ENCODE measurements around the gene PPP1R15A.
A peak's percentile ranks its signal among the peaks of the same experiment; 100 is the strongest.
"Not testable (repeated sequence)": the region's sequence is repeated elsewhere in the genome, so short reads cannot be mapped to it uniquely, and the experiment has no call there.

Gene PPP1R15A

DNA sequence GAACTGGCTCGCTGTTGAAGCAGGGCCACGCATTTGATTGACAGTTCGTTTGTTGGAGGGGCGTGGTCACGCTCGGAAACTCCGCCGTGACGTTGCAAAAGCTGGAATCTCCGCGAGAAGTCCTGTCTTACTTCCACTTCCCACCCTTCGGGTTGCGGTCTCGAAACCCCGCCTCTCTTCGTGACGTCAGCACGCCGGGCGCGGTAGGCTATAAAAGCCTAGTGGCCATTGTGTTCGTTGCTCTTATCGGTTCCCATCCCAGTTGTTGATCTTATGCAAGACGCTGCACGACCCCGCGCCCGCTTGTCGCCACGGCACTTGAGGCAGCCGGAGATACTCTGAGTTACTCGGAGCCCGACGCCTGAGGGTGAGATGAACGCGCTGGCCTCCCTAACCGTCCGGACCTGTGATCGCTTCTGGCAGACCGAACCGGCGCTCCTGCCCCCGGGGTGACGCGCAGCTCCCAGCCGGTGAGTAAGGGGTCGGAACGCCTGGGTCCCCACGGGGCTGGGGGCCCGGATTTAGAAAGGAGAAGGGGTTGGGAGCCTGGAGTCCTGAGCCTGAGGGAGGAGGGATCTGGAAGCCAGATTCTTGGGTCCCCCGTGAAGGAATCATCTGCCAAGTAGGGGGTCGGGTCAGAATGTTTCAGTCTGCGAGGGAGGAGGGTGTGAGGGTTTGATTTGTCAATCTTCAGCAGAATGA, at the start of gene PPP1R15A:
Gene PPP1R15A (plus strand): TSS at position 240 of the 702 bp plus-strand sequence. CDS start 813 bp downstream, outside the sequence.
- peak; percentile 92 to 94 for DNase-seq

GRCh38 chr19:48822514-48822913, 49.7 kb upstream of the PPP1R15A start:
- DNase-seq = no peak

- DNase-seq = no peak
Measured at GRCh38 chr19:48826606-48827020, 45.6 kb upstream of the PPP1R15A start.

DNA sequence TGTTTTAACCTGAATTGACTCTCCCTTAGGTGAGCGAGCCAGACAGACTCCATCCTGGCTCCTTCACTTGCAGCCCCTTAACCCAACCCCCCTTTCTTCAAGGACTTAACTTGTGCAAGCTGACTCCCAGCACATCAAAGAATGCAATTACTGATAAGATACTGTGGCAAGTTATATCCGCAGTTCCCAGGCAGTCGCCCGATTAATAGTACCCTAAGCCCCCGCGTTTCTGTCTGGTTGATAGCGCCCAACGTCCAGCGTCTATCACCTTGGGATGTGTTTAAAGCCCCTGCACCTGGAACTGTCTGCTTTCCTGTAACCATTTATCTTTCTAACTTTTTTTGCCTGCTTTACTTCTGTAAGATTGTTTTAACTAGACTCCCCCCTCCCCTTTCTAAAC, 42.1 kb upstream of the PPP1R15A start:
- DNase-seq = no peak

- DNase-seq = no peak
Measured at GRCh38 chr19:48830965-48831364, 41.3 kb upstream of the PPP1R15A start.

- no peak for DNase-seq
Measured at GRCh38 chr19:48833049-48833448, 39.2 kb upstream of the PPP1R15A start.

- no peak for DNase-seq
Measured at GRCh38 chr19:48833977-48834376, 38.2 kb upstream of the PPP1R15A start.

DNA sequence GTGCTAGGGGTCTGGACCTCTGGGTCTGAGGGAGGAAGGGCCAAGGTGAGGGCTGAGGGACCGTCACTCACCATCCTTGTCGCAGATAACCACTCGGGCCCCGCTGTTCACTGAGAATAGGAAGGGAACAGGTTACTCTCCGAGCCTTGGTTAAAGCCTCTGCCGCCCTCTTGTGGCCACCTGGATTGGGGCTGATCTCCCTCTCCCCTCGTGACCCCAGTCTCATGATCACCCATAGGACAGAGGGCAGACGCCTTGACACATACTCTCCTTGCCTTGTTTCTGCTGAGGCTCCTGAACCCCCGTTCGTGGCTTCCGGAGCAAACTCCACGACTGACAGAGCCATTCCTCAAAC, 36.5 kb upstream of the PPP1R15A start:
- DNase-seq = peak; percentile 79 to 83

DNA sequence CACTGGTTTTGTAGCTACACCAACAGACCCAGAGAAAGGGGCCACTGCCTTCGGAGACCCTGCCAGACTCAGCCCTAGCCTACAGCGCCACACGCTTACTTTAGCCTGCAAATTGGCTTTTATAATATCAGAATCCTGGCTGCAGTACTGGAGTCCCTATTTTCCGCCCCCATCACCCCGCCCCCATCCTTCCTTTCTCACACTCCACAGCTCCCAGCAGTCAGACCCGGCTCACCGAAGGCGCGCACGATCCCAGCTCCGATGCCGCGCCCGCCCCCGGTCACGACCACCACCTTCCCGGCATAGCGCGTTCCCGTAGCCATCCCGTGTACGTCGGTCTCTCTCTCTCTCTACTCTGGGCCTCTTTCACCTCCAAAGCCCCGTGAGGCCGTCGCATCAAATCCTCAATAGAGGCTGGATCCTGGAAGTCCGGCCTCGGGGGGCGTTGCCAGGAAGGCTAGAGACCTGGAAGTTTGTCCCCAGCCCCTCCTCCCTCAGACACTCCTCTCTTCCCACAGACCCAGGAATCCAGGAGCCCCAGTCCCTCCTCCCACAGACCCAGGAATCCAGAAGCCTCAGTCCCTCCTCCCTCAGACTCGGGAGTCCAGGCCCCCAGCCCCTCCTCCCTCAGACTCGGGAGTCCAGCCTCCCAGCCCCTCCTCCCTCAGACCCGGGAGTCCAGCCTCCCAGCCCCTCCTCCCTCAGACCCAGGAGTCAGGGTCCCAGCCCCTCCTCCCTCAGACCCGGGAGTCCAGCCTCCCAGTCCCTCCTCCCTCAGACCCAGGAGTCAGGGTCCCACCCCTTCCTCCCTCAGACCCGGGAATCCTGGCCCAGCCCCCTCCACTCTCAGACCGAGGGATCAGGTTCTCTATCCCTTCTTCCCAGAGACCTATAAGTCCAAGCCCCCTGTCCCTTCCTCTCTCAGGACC, 35.9 kb upstream of the PPP1R15A start, which contains the start of gene HSD17B14:
Gene HSD17B14 (minus strand): TSS at position 403 of the 929 bp plus-strand sequence. CDS start 80 bp downstream, at position 323.
- DNase-seq = peak in 1 of 2 experiments; percentile 29

DNA sequence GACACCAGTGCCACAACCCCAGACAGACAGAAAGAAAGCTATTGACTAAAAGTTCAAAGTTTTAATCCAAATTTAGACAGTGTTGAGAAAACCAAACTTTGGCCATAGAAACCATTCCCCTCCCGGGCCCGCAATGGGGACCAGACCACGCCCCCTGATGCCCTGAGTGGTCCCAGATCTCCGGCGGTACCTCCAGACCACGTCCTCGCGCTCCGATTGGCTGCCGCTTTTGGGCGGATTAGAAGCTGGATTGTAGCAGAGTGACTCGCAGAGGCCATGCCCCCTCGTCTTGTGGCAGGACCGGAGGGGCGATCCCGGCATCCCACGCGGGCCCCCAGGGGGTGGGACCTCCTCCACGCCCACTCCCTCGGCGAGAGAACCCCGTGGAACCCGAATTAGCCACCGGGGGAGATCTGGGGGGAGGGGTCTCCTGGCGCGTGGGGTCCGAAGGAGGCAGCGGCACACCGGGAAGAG, 35.1 kb upstream of the PPP1R15A start:
- peak; percentile 86 to 88 for DNase-seq

DNA sequence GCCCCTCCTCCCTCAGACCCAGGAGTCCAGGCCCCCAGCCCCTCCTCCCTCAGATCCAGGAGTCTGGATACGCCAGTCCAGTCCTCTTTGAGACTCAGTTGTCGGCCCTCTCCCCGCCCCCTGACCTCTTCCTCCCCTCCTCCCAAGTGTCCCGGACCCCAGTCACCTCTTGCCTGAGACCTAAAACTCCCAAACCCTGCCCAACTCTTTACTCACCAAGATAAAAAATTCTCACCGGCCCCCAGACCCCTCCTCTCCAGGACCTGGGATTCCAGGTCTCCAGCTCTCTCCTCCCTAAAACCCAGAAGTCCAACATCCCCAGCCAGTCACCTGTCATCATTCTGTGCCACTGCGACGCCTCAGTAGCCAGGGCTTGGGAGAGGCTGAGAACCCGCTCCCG, 34.5 kb upstream of the PPP1R15A start:
- no peak for DNase-seq

- DNase-seq = no peak
Measured at GRCh38 chr19:48841047-48841446, 31.2 kb upstream of the PPP1R15A start.

DNA sequence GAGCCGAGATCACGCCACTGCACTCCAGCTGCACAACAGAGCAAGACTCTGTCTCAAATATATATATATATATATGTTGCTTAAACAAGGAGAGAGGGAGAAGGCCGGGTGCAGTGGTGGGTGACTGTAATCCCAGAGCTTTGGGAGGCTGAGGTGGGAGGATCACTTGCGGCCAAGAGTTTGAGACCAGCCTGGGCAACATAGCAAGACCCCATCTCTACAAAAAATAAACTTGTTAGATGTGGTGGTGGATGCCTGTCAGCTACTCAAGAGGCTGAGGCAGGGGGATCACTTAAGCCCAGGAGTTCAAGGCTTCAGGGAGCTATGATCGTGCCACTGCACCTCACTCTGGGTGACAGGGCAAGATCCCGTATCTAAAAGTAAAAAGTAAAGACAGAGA, 30.6 kb upstream of the PPP1R15A start:
- no peak for DNase-seq

DNA sequence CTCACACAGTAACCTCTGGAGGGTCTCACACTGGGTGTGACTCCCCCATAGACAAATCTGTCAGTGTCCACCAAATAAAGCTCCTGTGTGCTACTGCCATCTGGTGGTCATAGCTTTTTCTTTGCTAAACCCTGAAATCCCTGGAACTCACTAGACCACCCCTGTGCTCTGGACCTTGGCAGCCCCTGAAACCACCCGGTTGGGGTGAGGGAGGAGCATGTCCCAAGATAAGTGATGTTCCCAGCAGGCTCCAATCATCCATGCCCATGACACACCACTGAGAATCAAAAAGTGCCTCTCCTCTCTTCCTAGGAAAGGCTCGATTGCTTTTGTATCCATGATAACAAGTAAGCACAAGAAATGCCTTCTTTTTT, 29.4 kb upstream of the PPP1R15A start:
- peak; percentile 15 to 38 for DNase-seq

- no peak for DNase-seq
Measured at GRCh38 chr19:48844472-48844871, 27.7 kb upstream of the PPP1R15A start.

DNA sequence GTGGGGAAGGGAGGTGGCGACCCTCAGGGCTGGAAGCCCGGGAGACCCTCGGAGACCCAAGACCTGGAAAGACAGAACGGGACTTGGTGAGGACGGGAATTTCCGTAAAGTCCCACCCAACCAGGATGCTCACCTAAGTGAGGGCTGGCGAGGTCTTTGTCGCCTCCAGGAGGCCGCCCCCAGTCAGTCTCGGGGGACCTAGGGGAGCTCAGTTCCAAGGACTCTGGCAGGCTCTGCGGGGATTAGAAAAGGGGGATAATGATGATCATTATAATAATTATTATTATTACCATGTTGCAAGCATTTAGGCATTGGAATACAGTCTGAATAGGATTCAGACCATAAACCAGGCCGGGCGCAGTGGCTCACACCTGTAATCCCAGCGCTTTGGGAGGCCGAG, 26.8 kb upstream of the PPP1R15A start:
- DNase-seq = no peak

DNA sequence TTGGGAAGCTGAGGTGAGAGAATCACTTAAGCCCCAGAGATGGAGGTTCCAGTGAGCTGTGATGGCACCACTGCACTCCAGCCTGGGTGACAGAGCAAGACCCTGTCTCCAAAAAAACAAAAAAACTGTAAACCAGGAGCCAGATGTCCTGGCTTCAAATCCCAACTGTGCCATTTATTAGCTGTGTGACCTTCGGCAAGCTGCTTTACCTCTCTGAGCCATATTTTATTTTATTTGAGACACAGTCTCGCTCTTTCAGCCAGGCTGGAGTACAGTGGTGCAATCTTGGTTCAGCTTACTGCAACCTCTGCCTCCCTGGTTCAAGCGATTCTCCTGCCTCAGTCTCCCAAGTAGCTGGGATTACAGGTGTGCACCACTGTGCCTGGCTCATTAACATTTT, 25.6 kb upstream of the PPP1R15A start:
- DNase-seq = not testable (repeated sequence)

DNA sequence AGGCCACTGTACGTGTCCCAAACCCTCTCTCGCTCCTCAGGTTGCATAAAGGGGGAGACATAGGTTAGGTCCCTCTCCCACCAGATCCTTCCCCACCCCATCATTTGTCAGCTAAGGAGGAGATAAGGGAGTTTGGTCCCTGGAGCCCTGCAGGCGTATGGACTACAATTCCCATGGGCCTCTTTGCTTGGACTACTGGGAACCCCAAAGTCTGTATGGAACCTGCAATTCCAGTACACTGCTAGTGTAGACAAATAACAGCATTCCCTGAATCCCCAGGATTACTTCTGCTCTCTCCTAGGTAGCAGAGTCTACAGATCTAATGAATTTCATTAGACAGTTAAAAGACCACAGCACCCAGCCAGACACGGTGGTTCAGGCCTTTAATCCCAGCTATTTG, 19.9 kb upstream of the PPP1R15A start:
- no peak for DNase-seq

DNA sequence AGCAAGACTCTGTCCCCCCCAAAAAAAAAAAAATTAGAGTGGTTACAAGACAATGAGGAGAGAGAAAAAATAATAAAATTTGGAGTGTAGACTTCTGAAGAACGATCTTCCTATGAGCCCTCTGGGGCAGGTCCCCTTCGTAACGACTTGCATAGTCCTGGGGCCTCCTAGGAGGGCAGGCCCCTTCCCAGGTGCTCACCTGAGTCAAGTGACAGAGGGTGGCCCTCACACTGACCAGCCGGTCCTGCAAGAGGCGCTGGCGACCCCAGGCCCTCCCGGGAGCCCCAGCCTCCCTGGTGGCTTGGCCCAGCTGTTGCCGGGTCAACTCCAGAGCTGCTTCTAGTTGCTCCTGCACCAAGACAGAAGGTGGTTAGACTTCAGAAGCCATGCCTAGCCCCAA, 18.7 kb upstream of the PPP1R15A start:
- DNase-seq = no peak

GRCh38 chr19:48854103-48854502, 18.1 kb upstream of the PPP1R15A start:
- DNase-seq = no peak

DNA sequence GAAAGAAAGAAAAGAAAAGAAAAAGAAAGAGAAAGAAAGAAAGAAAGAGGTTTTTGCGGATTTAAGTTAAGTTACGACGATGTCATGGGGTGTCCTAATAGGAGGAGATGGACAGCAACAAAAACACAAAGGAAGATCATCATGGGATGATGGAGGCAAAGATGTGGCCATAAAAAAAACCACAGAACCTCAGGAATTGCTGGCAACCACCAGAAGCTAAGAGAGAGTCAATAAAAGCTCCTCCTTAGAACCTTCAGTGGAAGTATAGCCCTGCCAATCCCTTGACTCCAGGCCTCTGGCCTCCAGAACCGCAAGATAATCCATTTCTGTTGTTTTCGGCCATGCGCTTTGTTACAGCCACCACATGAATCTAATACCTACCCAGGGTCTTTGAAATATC, 15.3 kb upstream of the PPP1R15A start:
- no peak for DNase-seq

DNA sequence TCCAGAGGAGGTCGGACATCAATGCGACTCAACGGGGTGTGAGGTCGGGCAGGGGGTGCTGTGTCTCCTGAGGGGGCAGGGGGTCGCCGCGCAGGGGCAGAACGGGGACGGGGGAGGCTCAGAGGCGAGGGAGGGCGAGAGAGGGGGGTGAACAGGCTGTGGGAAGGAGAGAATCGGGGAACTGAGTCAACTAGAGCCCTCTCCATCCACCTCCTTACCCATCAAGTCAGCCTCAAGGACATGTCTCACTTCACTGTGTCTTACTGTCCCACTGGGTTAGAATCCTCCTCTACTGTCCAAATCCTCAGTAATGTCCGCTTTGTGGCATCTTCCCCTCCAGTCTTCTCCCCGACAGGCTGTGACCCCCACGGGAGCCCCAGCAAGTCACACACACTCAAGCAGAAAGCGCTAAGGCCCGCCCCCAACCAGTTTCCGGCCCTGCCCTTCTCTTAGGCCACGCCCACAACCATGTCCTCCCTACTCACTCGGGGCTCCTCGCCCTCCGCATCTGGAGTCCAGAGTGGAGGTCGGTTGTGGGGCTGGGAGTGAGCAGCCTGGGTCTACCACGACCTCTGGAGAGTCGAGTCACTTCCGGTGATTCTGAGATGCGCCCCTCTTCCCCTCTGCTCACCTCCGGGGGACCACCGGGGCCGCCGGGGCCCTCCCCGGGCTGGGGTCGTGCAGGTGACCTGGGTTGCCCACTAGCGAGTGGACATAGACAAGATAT, 13.1 kb upstream of the PPP1R15A start:
- no peak for DNase-seq

Measured in SHP77 (cell line).